ENCODE measurements around the gene TTC36. TPM values are rescaled to one million over a fixed set of nuclear protein-coding genes. Genes with fewer than 3 reads are reported as not detected.

TTC36 gene
- total RNA-seq, 1 experiment from 2014 or later = 1.2 TPM

DNA sequence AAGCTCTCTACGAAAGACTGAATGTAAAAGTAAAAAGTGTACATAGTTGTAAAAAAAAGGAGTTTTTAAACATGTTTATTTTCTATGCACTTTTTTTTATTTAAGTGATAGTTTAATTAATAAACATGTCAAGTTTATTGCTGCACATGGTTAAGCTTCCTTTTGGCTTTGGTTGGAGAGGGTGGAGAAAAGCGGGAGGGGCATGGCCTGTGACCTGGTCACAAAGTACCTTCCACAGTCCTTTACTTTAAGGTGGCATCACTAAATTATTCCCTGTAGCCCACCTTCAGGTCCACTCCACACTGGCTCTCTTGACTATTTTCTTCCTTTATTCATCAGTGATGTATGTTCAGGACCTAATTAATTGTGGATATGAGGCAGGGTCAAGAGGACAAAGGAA lies 586 bp upstream of the TTC36 start:
- BruUV-seq (replicated peaks) = no TSS peak
- peaks cover 20% of the 10 kb centered on the region for H3K36me3 ChIP-seq (ENCODE audit: control insufficient read depth, insufficient read depth, low read length)
- ChIA-PET POLR2A (no interaction called here), CTCF (no interaction called here)
- intact Hi-C loops (cut with micrococcal nuclease; ENCODE audit: unreplicated experiment) (no loop called here), in situ Hi-C loops (cut with HindIII; ENCODE audit: low pct_unique_long_range_greater_than_20kb, low sequenced_read_pairs) (loop anchor here (5.0 kb wide), 1 partner anchor 51 kb away; no protein-coding TSS in a partner anchor)
- DNase-seq (ENCODE audit: low read depth, low spot score) (no peak), ATAC-seq (no peak)
- peaks cover 21% of the 10 kb centered on the region for H3K4me1 ChIP-seq (ENCODE audit: control insufficient read depth, insufficient read depth, low read length)
- H3K9me3 ChIP-seq (ENCODE audit: control insufficient read depth, insufficient read depth, low read depth, low read length) = no peaks in the 10 kb centered on the region
- no peak overlapping the region for H3K4me3 ChIP-seq (ENCODE audit: low read depth in 2 of 2, low read length in 2 of 2)
- H3K27ac ChIP-seq (ENCODE audit: low read length) = no peak overlapping the region
- H3K27me3 ChIP-seq (ENCODE audit: control insufficient read depth, insufficient read depth, low read length) = no peaks in the 10 kb centered on the region
- TF ChIP-seq TCF7L2 (IDR thresholded peaks at IDR 0.05; ENCODE audit: low read depth, low read length) (no peak), SIN3A (IDR thresholded peaks at IDR 0.05; ENCODE audit: borderline replicate concordance, insufficient read depth, low read depth, low read length) (no peak), POLR2AphosphoS5 (IDR thresholded peaks at IDR 0.05; ENCODE audit: low read depth, low read length) (no peak)
- TF ChIP-seq, protein P1, sequence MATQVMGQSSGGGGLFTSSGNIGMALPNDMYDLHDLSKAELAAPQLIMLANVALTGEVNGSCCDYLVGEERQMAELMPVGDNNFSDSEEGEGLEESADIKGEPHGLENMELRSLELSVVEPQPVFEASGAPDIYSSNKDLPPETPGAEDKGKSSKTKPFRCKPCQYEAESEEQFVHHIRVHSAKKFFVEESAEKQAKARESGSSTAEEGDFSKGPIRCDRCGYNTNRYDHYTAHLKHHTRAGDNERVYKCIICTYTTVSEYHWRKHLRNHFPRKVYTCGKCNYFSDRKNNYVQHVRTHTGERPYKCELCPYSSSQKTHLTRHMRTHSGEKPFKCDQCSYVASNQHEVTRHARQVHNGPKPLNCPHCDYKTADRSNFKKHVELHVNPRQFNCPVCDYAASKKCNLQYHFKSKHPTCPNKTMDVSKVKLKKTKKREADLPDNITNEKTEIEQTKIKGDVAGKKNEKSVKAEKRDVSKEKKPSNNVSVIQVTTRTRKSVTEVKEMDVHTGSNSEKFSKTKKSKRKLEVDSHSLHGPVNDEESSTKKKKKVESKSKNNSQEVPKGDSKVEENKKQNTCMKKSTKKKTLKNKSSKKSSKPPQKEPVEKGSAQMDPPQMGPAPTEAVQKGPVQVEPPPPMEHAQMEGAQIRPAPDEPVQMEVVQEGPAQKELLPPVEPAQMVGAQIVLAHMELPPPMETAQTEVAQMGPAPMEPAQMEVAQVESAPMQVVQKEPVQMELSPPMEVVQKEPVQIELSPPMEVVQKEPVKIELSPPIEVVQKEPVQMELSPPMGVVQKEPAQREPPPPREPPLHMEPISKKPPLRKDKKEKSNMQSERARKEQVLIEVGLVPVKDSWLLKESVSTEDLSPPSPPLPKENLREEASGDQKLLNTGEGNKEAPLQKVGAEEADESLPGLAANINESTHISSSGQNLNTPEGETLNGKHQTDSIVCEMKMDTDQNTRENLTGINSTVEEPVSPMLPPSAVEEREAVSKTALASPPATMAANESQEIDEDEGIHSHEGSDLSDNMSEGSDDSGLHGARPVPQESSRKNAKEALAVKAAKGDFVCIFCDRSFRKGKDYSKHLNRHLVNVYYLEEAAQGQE (IDR thresholded peaks at IDR 0.05; ENCODE audit: insufficient read depth in 1 of 2, low read depth in 2 of 2, low read length in 1 of 2) = no peak
- TF ChIP-seq, protein P2, sequence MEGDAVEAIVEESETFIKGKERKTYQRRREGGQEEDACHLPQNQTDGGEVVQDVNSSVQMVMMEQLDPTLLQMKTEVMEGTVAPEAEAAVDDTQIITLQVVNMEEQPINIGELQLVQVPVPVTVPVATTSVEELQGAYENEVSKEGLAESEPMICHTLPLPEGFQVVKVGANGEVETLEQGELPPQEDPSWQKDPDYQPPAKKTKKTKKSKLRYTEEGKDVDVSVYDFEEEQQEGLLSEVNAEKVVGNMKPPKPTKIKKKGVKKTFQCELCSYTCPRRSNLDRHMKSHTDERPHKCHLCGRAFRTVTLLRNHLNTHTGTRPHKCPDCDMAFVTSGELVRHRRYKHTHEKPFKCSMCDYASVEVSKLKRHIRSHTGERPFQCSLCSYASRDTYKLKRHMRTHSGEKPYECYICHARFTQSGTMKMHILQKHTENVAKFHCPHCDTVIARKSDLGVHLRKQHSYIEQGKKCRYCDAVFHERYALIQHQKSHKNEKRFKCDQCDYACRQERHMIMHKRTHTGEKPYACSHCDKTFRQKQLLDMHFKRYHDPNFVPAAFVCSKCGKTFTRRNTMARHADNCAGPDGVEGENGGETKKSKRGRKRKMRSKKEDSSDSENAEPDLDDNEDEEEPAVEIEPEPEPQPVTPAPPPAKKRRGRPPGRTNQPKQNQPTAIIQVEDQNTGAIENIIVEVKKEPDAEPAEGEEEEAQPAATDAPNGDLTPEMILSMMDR (IDR thresholded peaks at IDR 0.05) = no peak

DNA sequence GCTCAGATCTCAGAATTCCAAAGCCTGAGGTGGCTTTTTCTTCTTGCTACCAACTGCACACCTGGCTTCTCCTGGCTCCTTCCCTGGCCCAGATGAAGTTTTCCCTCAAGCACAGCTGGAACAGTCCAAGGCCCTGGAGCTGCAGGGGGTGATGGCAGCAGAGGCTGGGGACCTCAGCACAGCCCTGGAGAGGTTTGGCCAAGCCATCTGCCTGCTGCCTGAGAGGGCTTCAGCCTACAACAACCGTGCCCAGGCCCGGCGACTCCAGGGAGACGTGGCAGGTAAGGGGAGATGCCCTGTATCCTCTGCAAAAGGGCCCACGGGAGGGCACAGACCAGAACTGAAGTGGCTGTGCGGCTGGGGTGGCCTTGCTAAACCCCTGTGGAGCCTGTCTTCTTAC lies 1.2 kb downstream of the TTC36 start:
- DNase-seq (ENCODE audit: low read depth, low spot score) = no peak

More for the DNA sequence above, 1.2 kb downstream of the TTC36 start:
- in situ Hi-C loops (cut with HindIII; ENCODE audit: low pct_unique_long_range_greater_than_20kb, low sequenced_read_pairs) = loop anchor here (5.0 kb wide), 1 partner anchor 49 kb away; no protein-coding TSS in a partner anchor
- no peak for TF ChIP-seq TCF7L2 (IDR thresholded peaks at IDR 0.05; ENCODE audit: low read depth, low read length)
- TF ChIP-seq, protein P1 (IDR thresholded peaks at IDR 0.05; ENCODE audit: insufficient read depth in 1 of 2, low read depth in 2 of 2, low read length in 1 of 2) = no peak
- TF ChIP-seq, protein P2 (IDR thresholded peaks at IDR 0.05) = no peak
- TF ChIP-seq POLR2AphosphoS5 (IDR thresholded peaks at IDR 0.05; ENCODE audit: low read depth, low read length) = no peak
- no peak for TF ChIP-seq SIN3A (IDR thresholded peaks at IDR 0.05; ENCODE audit: borderline replicate concordance, insufficient read depth, low read depth, low read length)
- no peak for ATAC-seq
- POLR2A ChIA-PET = no interaction called here
- Histone ChIP-seq H3K9me3 (ENCODE audit: control insufficient read depth, insufficient read depth, low read depth, low read length) (no peaks in the 10 kb centered on the region), H3K27ac (ENCODE audit: low read length) (no peak overlapping the region), H3K27me3 (ENCODE audit: control insufficient read depth, insufficient read depth, low read length) (no peaks in the 10 kb centered on the region), H3K36me3 (ENCODE audit: control insufficient read depth, insufficient read depth, low read length) (peaks cover 7% of the 10 kb centered on the region; the same call in 1 of the 2 replicates), H3K4me1 (ENCODE audit: control insufficient read depth, insufficient read depth, low read length) (peaks cover 21% of the 10 kb centered on the region), H3K4me3 (ENCODE audit: low read depth in 2 of 2, low read length in 2 of 2) (no peak overlapping the region)
- CTCF ChIA-PET = no interaction called here
- no TSS peak for BruUV-seq (replicated peaks)
- intact Hi-C loops (cut with micrococcal nuclease; ENCODE audit: unreplicated experiment) = no loop called here

Data from Panc1 (cell line).